ENCODE measurements around the gene EXOC3L2.

The EXOC3L2 gene

GRCh38 chr19:45175515-45176345 is 69.5 kb downstream of the EXOC3L2 start:
- H3K9me3 ChIP-seq (ENCODE audit: control insufficient read depth, low read length): no peaks in the 10 kb centered on the region
- H3K27me3 ChIP-seq (replicated peaks; ENCODE audit: control insufficient read depth, insufficient read depth, low read length): no peaks in the 10 kb centered on the region
- H3K9ac ChIP-seq (ENCODE audit: low read length): no peak overlapping the region
- peaks cover 24% of the 10 kb centered on the region for H3K4me1 ChIP-seq (ENCODE audit: control insufficient read depth, insufficient read depth, low read length)
- no peak overlapping the region for H3K4me3 ChIP-seq (ENCODE audit: low read length)
- H3K36me3 ChIP-seq (ENCODE audit: control insufficient read depth, insufficient read depth, low read length, severe bottlenecking): no peaks in the 10 kb centered on the region
- DNase-seq (ENCODE audit: low read depth): no peak

GRCh38 chr19:45173816-45174215 is 71.4 kb downstream of the EXOC3L2 start:
- peaks cover 14% of the 10 kb centered on the region for H3K4me1 ChIP-seq (ENCODE audit: control insufficient read depth, insufficient read depth, low read length)
- DNase-seq (ENCODE audit: low read depth): no peak

GRCh38 chr19:45172611-45173208 is 72.5 kb downstream of the EXOC3L2 start:
- peaks cover 14% of the 10 kb centered on the region for H3K4me1 ChIP-seq (ENCODE audit: control insufficient read depth, insufficient read depth, low read length)
- H3K36me3 ChIP-seq (ENCODE audit: control insufficient read depth, insufficient read depth, low read length, severe bottlenecking): no peaks in the 10 kb centered on the region
- no peak for DNase-seq (ENCODE audit: low read depth)
- no peak overlapping the region for H3K9ac ChIP-seq (ENCODE audit: low read length)
- H3K9me3 ChIP-seq (ENCODE audit: control insufficient read depth, low read length): no peaks in the 10 kb centered on the region
- H3K4me3 ChIP-seq (ENCODE audit: low read length): no peak overlapping the region
- H3K27me3 ChIP-seq (replicated peaks; ENCODE audit: control insufficient read depth, insufficient read depth, low read length): no peaks in the 10 kb centered on the region

More at GRCh38 chr19:45173816-45174215, 71.4 kb downstream of the EXOC3L2 start:
- Histone ChIP-seq H3K9ac (ENCODE audit: low read length) (no peak overlapping the region), H3K9me3 (ENCODE audit: control insufficient read depth, low read length) (no peaks in the 10 kb centered on the region), H3K4me3 (ENCODE audit: low read length) (no peak overlapping the region), H3K27me3 (replicated peaks; ENCODE audit: control insufficient read depth, insufficient read depth, low read length) (no peaks in the 10 kb centered on the region), H3K36me3 (ENCODE audit: control insufficient read depth, insufficient read depth, low read length, severe bottlenecking) (no peaks in the 10 kb centered on the region)

GRCh38 chr19:45172173-45172572 is 73.0 kb downstream of the EXOC3L2 start:
- no peaks in the 10 kb centered on the region for H3K27me3 ChIP-seq (replicated peaks; ENCODE audit: control insufficient read depth, insufficient read depth, low read length)
- H3K9me3 ChIP-seq (ENCODE audit: control insufficient read depth, low read length): no peaks in the 10 kb centered on the region
- H3K4me1 ChIP-seq (ENCODE audit: control insufficient read depth, insufficient read depth, low read length): peaks cover 9% of the 10 kb centered on the region
- no peaks in the 10 kb centered on the region for H3K36me3 ChIP-seq (ENCODE audit: control insufficient read depth, insufficient read depth, low read length, severe bottlenecking)
- H3K4me3 ChIP-seq (ENCODE audit: low read length): no peak overlapping the region
- no peak overlapping the region for H3K9ac ChIP-seq (ENCODE audit: low read length)
- no peak for DNase-seq (ENCODE audit: low read depth)

GRCh38 chr19:45171211-45171623 is 74.0 kb downstream of the EXOC3L2 start:
- H3K9ac ChIP-seq (ENCODE audit: low read length): no peak overlapping the region
- DNase-seq (ENCODE audit: low read depth): no peak
- H3K9me3 ChIP-seq (ENCODE audit: control insufficient read depth, low read length): no peaks in the 10 kb centered on the region
- H3K4me1 ChIP-seq (ENCODE audit: control insufficient read depth, insufficient read depth, low read length): peaks cover 5% of the 10 kb centered on the region
- H3K27me3 ChIP-seq (replicated peaks; ENCODE audit: control insufficient read depth, insufficient read depth, low read length): no peaks in the 10 kb centered on the region
- no peaks in the 10 kb centered on the region for H3K36me3 ChIP-seq (ENCODE audit: control insufficient read depth, insufficient read depth, low read length, severe bottlenecking)
- no peak overlapping the region for H3K4me3 ChIP-seq (ENCODE audit: low read length)

- Histone ChIP-seq H3K9me3 (ENCODE audit: control insufficient read depth, low read length) (no peaks in the 10 kb centered on the region), H3K36me3 (ENCODE audit: control insufficient read depth, insufficient read depth, low read length, severe bottlenecking) (no peaks in the 10 kb centered on the region), H3K4me3 (ENCODE audit: low read length) (no peak overlapping the region), H3K4me1 (ENCODE audit: control insufficient read depth, insufficient read depth, low read length) (peaks cover 1% of the 10 kb centered on the region), H3K27me3 (replicated peaks; ENCODE audit: control insufficient read depth, insufficient read depth, low read length) (no peaks in the 10 kb centered on the region), H3K9ac (ENCODE audit: low read length) (no peak overlapping the region)
- DNase-seq (ENCODE audit: low read depth): no peak
Observed at GRCh38 chr19:45170146-45171106, 74.8 kb downstream of the EXOC3L2 start.

- H3K36me3 ChIP-seq (ENCODE audit: control insufficient read depth, insufficient read depth, low read length, severe bottlenecking): no peaks in the 10 kb centered on the region
- DNase-seq (ENCODE audit: low read depth): no peak
- no peaks in the 10 kb centered on the region for H3K9me3 ChIP-seq (ENCODE audit: control insufficient read depth, low read length)
- H3K4me3 ChIP-seq (ENCODE audit: low read length): no peak overlapping the region
- no peaks in the 10 kb centered on the region for H3K27me3 ChIP-seq (replicated peaks; ENCODE audit: control insufficient read depth, insufficient read depth, low read length)
- H3K4me1 ChIP-seq (ENCODE audit: control insufficient read depth, insufficient read depth, low read length): peaks cover 4% of the 10 kb centered on the region
- no peak overlapping the region for H3K9ac ChIP-seq (ENCODE audit: low read length)
Observed at GRCh38 chr19:45169602-45170001, 75.6 kb downstream of the EXOC3L2 start.

- H3K27me3 ChIP-seq (replicated peaks; ENCODE audit: control insufficient read depth, insufficient read depth, low read length): no peaks in the 10 kb centered on the region
- DNase-seq (ENCODE audit: low read depth): no peak
- no peak overlapping the region for H3K4me3 ChIP-seq (ENCODE audit: low read length)
- peaks cover 10% of the 10 kb centered on the region for H3K4me1 ChIP-seq (ENCODE audit: control insufficient read depth, insufficient read depth, low read length)
- H3K9ac ChIP-seq (ENCODE audit: low read length): no peak overlapping the region
- H3K9me3 ChIP-seq (ENCODE audit: control insufficient read depth, low read length): no peaks in the 10 kb centered on the region
- no peaks in the 10 kb centered on the region for H3K36me3 ChIP-seq (ENCODE audit: control insufficient read depth, insufficient read depth, low read length, severe bottlenecking)
Observed at GRCh38 chr19:45168767-45169351, 76.3 kb downstream of the EXOC3L2 start.

GRCh38 chr19:45166723-45167252 is 78.4 kb downstream of the EXOC3L2 start:
- no peaks in the 10 kb centered on the region for H3K9me3 ChIP-seq (ENCODE audit: control insufficient read depth, low read length)
- peaks cover 10% of the 10 kb centered on the region for H3K4me1 ChIP-seq (ENCODE audit: control insufficient read depth, insufficient read depth, low read length)
- H3K9ac ChIP-seq (ENCODE audit: low read length): no peak overlapping the region
- DNase-seq (ENCODE audit: low read depth): no peak
- no peak overlapping the region for H3K4me3 ChIP-seq (ENCODE audit: low read length)
- no peaks in the 10 kb centered on the region for H3K36me3 ChIP-seq (ENCODE audit: control insufficient read depth, insufficient read depth, low read length, severe bottlenecking)
- peaks cover 5% of the 10 kb centered on the region for H3K27me3 ChIP-seq (replicated peaks; ENCODE audit: control insufficient read depth, insufficient read depth, low read length)

- Histone ChIP-seq H3K4me1 (ENCODE audit: control insufficient read depth, insufficient read depth, low read length) (peaks cover 10% of the 10 kb centered on the region), H3K4me3 (ENCODE audit: low read length) (no peak overlapping the region), H3K27me3 (replicated peaks; ENCODE audit: control insufficient read depth, insufficient read depth, low read length) (peaks cover 24% of the 10 kb centered on the region), H3K9me3 (ENCODE audit: control insufficient read depth, low read length) (no peaks in the 10 kb centered on the region), H3K9ac (ENCODE audit: low read length) (peak overlapping the region; percentile 25), H3K36me3 (ENCODE audit: control insufficient read depth, insufficient read depth, low read length, severe bottlenecking) (no peaks in the 10 kb centered on the region)
- DNase-seq (ENCODE audit: low read depth): peak; percentile 54
Observed at GRCh38 chr19:45164577-45165335, 80.5 kb downstream of the EXOC3L2 start.

Data from adipocyte (in vitro differentiated cells).